Natural killer cell (primary cell): Measurements from ENCODE around the gene MRPS14. TPM values are rescaled to one million over a fixed set of nuclear protein-coding genes. Genes with fewer than 3 reads are reported as not detected.

Source experiments
- ATAC-seq, 3 donors: fragments of 150-1000 bp in 2 of 3; fragments of 200-7000 bp in 1 of 3; cut with Tn5 transposase; 1 replicate in 1 of 3; 2 replicates in 2 of 3; pipeline ENCODE4 v1.10.0; 2021; ENCODE audit warnings: mild to moderate bottlenecking in 2 of 3, moderate library complexity in 2 of 3
- DNase-seq, 2 donors: peaks; one replicate each; pipeline versions ENCODE4 v3.0.0 to v3.0.0-alpha.2; 2013 to 2021; ENCODE audit warnings: mixed read lengths in 1 of 2
- H3K27ac ChIP-seq: one replicate; pipeline ENCODE4 v1.5.1; 2013; ENCODE audit warnings: mild to moderate bottlenecking, low read length
- H3K27me3 ChIP-seq: one replicate; pipeline ENCODE4 v1.6.1; 2013; ENCODE audit warnings: low read length; ENCODE audit not compliant: control insufficient read depth, insufficient read depth
- H3K36me3 ChIP-seq: one replicate; pipeline ENCODE4 v1.6.1; 2013; ENCODE audit warnings: low read length; ENCODE audit not compliant: control insufficient read depth, insufficient read depth
- H3K4me1 ChIP-seq: one replicate; pipeline ENCODE4 v1.6.1; 2013; ENCODE audit warnings: low read length; ENCODE audit not compliant: control insufficient read depth, insufficient read depth
- H3K4me3 ChIP-seq: one replicate; pipeline ENCODE4 v1.5.1; 2013; ENCODE audit warnings: low read length
- H3K9me3 ChIP-seq: one replicate; pipeline ENCODE4 v1.6.1; 2013; ENCODE audit warnings: low read length; ENCODE audit not compliant: control insufficient read depth, insufficient read depth
- H3K27ac Mint-ChIP-seq, 2 donors: one replicate each; pipeline ENCODE4 v1.8.0; 2022; ENCODE audit warnings: mild to moderate bottlenecking in 2 of 2, mixed read lengths in 2 of 2, moderate library complexity in 1 of 2
- H3K27me3 Mint-ChIP-seq, 2 donors: one replicate each; pipeline ENCODE4 v1.8.0; 2022; ENCODE audit warnings: low read depth in 2 of 2, mixed read lengths in 2 of 2
- H3K36me3 Mint-ChIP-seq: one replicate; pipeline ENCODE4 v1.8.0; 2022; ENCODE audit warnings: mixed read lengths
- H3K4me1 Mint-ChIP-seq, 2 donors: one replicate each; pipeline ENCODE4 v1.8.0; 2022; ENCODE audit warnings: mixed read lengths in 2 of 2
- H3K4me3 Mint-ChIP-seq: one replicate; pipeline ENCODE4 v1.8.0; 2022; ENCODE audit warnings: mild to moderate bottlenecking, moderate library complexity, mixed read lengths
- H3K9me3 Mint-ChIP-seq, 2 donors: one replicate each; pipeline ENCODE4 v1.8.0; 2022; ENCODE audit warnings: mixed read lengths in 2 of 2
- CTCF ChIP-seq: fragments of 200-600 bp; IDR thresholded peaks from one replicate; pipeline ENCODE4 v1.8.0; 2022; ENCODE audit warnings: antibody characterized with exemption
- WGBS: methylation state at CpG from one replicate; pipeline ENCODE4 v1.1.7; 2013; ENCODE audit warnings: missing lambda C conversion rate; ENCODE audit not compliant: insufficient coverage; 5-methylcytosine and 5-hydroxymethylcytosine counted together
- intact Hi-C: fragments of 100-400 bp; cut with micrococcal nuclease; formaldehyde crosslinking; loops from one replicate; pipeline ENCODE4 v1.14.2; 2022
- total RNA-seq, 4 donors: library from RNA; stranded (reverse); fragments of 120-200 nt in 1 of 4; gene quantifications; one replicate each; pipeline versions ENCODE4 v1.2.3 to v1.2.4, GENCODE V29; 2013 to 2022

The MRPS14 gene
- total RNA-seq, 3 donors from 2014 or later (not counting 1 experiment from before 2014, with no cell fraction given): 11.5 to 13.2 (median 12.0) TPM

- Histone ChIP-seq H3K27me3 (no peaks in the 10 kb centered on the region), H3K4me3 (no peak overlapping the region), H3K36me3 (peaks cover 31% of the 10 kb centered on the region), H3K27ac (no peak overlapping the region), H3K9me3 (no peaks in the 10 kb centered on the region), H3K4me1 (peaks cover 9% of the 10 kb centered on the region)
- peak overlapping the region; percentile 32 for H3K4me3 Mint-ChIP-seq
- TF ChIP-seq CTCF: no peak
- peaks cover 26 to 28% of the 10 kb centered on the region in 2 donors for H3K4me1 Mint-ChIP-seq
- H3K27ac Mint-ChIP-seq: peak overlapping the region; percentile 74 to 93
- H3K27me3 Mint-ChIP-seq: no peaks in the 10 kb centered on the region
- no peaks in the 10 kb centered on the region for H3K36me3 Mint-ChIP-seq
- no peak for DNase-seq
- no peak for ATAC-seq
- intact Hi-C loops: loop anchor here (10.0 kb wide), 1 partner anchor 724 kb away; no protein-coding TSS in a partner anchor
- no peaks in the 10 kb centered on the region for H3K9me3 Mint-ChIP-seq
Measured at GRCh38 chr1:174988539-174988938, 34.7 kb downstream of the MRPS14 start.

GRCh38 chr1:174984952-174985351, 38.3 kb downstream of the MRPS14 start:
- peaks cover 24 to 32% of the 10 kb centered on the region in 2 donors for H3K4me1 Mint-ChIP-seq
- WGBS: 100% methylated on average over 4 of the region's 4 CpGs
- no peaks in the 10 kb centered on the region for H3K27me3 Mint-ChIP-seq
- ATAC-seq: no peak
- H3K27ac ChIP-seq: no peak overlapping the region
- no peak overlapping the region for H3K4me3 Mint-ChIP-seq
- TF ChIP-seq CTCF: no peak
- peaks cover 36% of the 10 kb centered on the region for H3K36me3 ChIP-seq
- no peaks in the 10 kb centered on the region for H3K27me3 ChIP-seq
- H3K27ac Mint-ChIP-seq: peak overlapping the region in 1 of 2 donors; percentile 2
- DNase-seq: no peak
- H3K4me1 ChIP-seq: peaks cover 12% of the 10 kb centered on the region
- no peaks in the 10 kb centered on the region for H3K9me3 Mint-ChIP-seq
- no peak overlapping the region for H3K4me3 ChIP-seq
- intact Hi-C loops: loop anchor here (10.0 kb wide), 1 partner anchor 720 kb away; no protein-coding TSS in a partner anchor
- H3K9me3 ChIP-seq: peaks cover 2% of the 10 kb centered on the region
- H3K36me3 Mint-ChIP-seq: no peaks in the 10 kb centered on the region

- Mint-ChIP-seq H3K4me1 (peaks cover 9 to 14% of the 10 kb centered on the region in 2 donors), H3K36me3 (peaks cover 2% of the 10 kb centered on the region), H3K4me3 (no peak overlapping the region), H3K27me3 (no peaks in the 10 kb centered on the region), H3K27ac (peak overlapping the region; percentile 53 to 58), H3K9me3 (no peaks in the 10 kb centered on the region)
- intact Hi-C loops: loop anchor here (1.0 to 10.0 kb wide), 2 partner anchors 213 to 718 kb away; no protein-coding TSS in a partner anchor
- Histone ChIP-seq H3K9me3 (peaks cover 2% of the 10 kb centered on the region), H3K4me3 (no peak overlapping the region), H3K27me3 (no peaks in the 10 kb centered on the region), H3K4me1 (peaks cover 3% of the 10 kb centered on the region), H3K36me3 (peaks cover 52% of the 10 kb centered on the region), H3K27ac (no peak overlapping the region)
- peak in 1 of 2 donors; percentile 82 for DNase-seq
- TF ChIP-seq CTCF: peak; percentile 78
- ATAC-seq: peak; percentile 37 to 62 (median 41)
Measured at GRCh38 chr1:174982971-174983689, 40.1 kb downstream of the MRPS14 start.
